Keratinocyte (primary cell): Measurements from ENCODE around the gene SLIT3.

Experiments
- CTCF ChIP-seq, 3 experiments: IDR thresholded peaks in 1 of 3; conservative IDR thresholded peaks in 1 of 3; optimal IDR thresholded peaks in 1 of 3; 2 replicates in 2 of 3; 3 replicates in 1 of 3; pipeline versions ENCODE3 to v1.5.1; 2011; ENCODE audit warnings: low read length in 3 of 3, mild to moderate bottlenecking in 3 of 3, moderate library complexity in 2 of 3, control low read depth in 1 of 3, inconsistent platforms in 1 of 3; ENCODE audit not compliant: insufficient read depth in 2 of 3; ENCODE audit errors: extremely low read depth in 1 of 3
- EZH2 ChIP-seq: IDR thresholded peaks from one replicate; pipeline ENCODE4 v1.6.1; 2012; ENCODE audit warnings: inconsistent platforms, mild to moderate bottlenecking, low read length, moderate library complexity

- TF ChIP-seq CTCF (optimal IDR thresholded peaks at IDR 0.05 in 1 of 3, IDR thresholded peaks at IDR 0.05 in 1 of 3, conservative IDR thresholded peaks at IDR 0.05 in 1 of 3; ENCODE audit: extremely low read depth in 1 of 3, insufficient read depth in 2 of 3, low read length in 3 of 3) (no peak), EZH2 (no peak)
These were observed 250.8 kb downstream of the SLIT3 start for GRCh38 chr5:169050146-169050571.
